GM19324 (cell line): ENCODE data around the gene SEPTIN10.
"Not testable (repeated sequence)": the region's sequence is repeated elsewhere in the genome, so short reads cannot be mapped to it uniquely, and the experiment has no call there.

ENCODE experiments used
- ATAC-seq: cut with Tn5 transposase; IDR thresholded peaks from one replicate; pipeline ENCODE4 v1.9.1; 2021; ENCODE audit warnings: mild to moderate bottlenecking, moderate library complexity; ENCODE audit not compliant: unreplicated experiment, low FRiP score

The SEPTIN10 gene

DNA sequence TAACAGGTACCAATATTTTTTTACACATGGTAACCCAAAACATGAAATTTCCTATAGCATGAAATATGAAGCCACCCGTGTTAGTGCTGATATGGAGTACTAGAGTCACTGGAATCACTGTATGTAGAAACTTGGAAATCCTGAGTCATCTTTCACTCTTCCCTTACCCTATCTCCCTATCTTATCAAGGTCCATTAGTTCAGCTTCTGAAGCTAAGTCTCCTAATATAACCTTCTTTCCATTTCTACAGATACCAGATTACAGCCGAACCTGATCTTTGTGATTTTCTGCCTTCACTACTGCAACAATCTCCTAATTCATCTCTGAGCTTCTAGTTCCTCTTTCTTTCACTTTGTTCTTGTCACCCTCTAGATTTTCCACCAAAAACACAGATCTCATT is 59.0 kb downstream of the SEPTIN10 start:
- ATAC-seq, result no peak

DNA sequence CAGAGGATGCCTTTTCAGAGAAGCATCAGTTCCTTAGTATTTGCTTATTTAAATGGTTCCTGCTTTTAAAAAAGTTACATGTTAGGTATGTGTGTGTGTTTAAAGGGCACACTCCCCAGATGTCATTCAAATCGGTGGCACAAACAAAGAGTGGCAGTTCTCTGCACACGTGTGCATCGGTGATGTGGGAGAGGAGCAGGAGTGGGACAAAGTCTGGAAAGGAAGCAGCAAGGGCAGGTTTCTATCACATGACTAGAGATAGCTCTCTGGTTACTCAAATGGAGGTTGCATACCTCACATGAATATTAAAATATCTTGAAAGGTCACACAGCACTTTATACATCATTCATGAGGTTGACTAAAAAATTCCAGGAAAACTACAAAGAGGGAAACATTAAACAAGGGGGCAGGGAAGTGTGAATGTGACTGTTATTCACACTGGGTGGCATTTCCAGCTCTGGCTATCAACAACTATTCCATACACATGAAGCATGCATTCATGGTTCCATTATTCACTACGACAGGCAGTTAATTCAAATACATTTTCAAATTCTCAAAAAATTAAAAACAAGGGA is 64.7 kb downstream of the SEPTIN10 start:
- no peak for ATAC-seq

DNA sequence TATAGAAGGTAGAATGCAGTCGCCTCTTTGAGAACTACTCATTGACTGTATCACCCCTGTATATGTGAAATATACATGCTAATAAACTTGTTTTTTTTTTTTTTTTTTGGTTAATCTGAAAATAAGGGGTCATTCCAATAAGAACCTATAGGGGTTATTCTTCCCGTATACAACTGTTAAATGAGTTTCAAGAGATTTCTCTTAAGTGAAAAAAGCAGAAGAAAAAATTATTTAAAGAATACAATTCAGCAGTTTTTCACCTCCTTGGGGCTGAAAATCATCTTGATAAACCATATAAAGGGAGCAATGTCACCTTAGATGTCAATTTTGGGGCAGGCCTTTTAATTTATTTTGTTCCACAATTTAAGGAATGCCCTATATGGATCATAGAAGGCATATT is 66.5 kb downstream of the SEPTIN10 start:
- ATAC-seq, result no peak

DNA sequence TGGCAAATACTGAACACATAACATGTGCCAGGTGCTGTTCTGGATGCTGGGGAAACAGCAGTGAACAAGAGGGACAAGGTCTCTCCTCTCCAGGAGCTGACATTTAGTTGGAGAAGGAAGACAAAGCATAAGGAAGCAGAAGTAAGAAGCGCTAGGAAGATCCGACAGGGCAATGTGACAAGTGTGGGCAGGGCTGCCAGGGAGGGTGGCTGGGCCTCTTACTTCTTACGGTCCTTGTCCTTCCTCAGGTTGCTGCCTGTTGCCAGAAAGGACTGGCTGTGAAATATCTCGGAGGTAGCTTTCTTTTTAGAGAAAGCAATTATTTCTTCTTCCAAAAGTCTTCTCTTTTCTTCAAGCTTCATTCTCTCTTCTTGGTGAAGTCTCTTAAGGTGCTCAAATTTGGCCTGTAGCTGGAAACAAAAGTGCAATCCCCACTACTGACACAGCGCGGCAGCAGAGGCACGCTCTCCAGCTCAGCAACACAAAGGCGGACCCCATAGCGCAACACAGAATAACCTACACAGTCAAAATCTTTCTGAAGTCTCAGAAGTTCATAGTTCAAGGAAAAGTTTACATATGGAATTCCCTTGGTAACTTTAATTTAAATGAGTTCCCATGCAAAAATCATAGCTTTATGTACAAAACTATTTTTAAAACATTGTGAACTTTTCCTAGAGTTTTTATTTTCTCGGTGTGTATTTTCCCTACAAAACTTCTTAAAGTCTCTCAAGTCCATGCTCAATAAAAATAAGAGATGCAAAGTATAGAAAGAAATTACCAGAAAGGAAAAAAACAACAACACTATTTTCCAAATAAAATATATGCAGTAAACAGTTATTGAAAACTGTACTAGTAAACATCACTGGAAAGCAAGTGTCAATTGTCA is 67.7 kb downstream of the SEPTIN10 start:
- peak; percentile 74 for ATAC-seq

DNA sequence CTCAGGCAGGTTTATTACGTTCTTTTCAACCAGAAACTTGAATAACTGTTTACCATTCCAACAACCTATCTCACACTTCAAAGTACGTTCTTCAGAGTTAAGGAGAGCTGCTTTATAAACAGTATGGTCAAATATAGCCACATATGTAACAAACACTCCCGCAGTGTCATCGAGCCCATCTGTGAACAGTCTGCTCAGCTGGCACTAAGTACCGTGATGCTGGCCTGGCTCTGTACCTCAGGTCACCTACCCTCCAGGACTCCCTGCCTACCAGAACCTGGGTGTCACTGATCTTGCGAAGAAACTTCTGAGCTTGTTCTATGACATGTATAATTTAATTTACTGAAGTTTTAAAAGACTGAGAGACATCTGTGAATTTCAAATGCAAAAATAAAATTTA is 71.4 kb downstream of the SEPTIN10 start:
- ATAC-seq, result no peak

DNA sequence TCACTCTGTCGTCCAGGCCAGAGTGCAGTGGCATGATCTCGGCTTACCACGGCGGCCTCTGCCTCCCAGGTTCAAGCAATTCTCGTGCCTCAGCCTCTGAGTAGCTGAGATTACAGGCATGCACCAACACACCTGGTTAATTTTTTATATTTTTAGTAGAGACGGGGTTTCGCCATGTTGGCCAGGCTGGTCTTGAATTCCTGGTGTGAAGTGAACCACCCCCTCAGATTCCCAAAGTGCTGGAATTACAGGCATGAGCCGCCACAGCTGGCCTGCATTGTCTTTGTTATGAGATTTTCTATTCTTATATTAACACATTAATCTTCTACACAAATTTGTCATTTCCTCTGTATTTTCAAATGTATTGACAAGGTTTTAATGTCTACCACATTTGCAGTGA is 75.2 kb downstream of the SEPTIN10 start:
- ATAC-seq, result no peak

DNA sequence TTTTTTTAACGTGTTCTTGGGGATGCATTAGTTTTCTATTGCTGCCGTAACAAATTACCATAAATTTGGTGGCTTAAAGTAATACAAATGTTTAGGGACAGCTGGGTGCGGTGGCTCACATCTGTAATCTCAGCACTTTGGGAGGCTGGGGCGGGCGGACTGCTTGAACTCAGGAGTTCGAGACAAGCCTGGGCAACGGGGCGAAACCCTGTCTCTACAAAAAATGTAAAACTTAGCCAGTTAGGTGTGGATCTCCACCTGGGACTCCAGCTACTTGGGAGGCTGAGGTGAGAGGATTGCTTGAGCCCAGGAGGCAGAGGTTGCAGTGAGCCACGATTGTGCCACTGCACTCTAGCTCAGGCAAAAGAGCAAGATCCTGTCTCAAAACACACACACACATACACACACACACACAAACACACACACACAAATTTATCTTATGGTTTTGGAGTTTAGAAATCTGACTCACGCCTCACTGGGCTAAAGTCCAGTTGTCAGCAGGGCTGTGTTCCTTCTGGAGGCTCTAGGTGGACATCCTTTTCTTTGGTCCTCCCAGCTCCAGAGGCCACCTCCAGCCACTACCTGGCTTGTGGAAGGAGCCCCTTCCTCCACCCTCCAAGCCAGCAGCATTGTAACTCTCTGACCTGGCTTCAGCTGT is 76.1 kb downstream of the SEPTIN10 start:
- ATAC-seq, result no peak

DNA sequence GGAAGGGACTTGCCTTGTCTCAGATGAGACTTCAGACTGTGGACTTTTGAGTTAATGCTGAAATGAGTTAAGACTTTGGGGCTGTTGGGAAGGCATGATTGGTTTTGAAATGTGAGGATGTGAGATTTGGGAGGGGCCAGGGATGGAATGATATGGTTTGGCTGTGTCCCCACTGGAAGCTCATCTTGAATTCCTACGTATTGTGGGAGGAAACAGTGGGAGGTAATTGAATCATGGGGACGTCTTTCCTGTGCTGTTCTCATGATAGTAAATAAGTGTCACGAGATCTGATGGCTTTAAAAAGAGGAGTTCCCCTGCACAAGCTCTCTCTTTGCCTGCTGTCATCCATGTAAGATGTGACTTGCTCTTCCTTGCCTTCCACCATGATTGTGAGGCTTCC is 77.2 kb downstream of the SEPTIN10 start:
- not testable (repeated sequence) for ATAC-seq

DNA sequence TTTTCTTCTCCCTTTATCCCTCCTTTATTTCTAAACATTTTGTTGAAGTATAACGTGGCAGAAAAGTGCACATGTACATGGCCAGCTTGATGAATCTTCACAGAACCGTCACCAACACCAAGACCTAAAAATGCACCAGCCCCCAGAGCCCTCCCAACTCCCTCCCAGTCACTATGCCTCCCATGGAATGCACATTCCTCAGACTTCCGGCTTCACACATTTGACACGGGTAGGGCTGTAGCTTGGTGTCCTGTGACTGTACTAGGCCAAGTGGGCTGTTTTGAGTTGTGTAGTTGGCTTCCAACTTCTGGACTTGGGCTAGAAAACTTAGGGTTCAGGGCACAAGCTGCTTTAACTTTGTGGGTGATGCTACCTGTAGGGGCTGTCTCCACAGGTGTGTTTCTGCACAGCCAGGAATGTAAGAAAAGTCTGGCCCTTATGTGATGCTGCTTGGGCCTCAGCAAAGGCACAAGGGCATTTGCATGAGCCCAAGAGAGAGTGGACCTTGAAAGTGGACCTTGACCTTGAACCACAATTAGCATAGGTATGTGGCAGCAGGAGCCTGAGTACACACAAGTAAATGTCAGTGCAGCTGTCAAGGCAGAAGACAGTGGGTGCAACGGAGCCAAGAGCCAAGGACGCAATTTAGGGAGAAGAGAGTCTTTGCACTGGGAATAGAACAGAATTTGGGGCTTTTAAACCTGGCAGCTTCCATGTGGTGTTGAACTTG is 78.4 kb downstream of the SEPTIN10 start:
- no peak for ATAC-seq

DNA sequence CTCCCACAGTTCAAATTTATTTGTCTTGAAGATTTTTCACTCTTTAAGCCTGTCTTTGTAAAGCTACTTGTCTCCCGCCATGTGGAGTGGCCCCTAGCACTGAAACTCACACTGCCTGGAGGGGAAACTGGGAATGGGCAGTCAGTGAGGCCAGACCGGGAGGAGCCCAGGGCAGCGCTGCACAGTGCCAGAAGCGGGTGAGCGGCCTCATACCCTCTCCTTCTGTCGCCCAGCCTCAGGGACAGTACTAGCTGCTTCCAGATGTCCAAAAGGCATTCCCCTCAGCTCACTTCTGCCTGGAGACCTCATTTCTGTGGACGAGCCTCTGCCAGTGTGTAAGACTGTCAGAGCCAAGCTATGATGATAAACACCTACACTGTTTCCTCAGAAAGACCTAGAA is 79.9 kb downstream of the SEPTIN10 start:
- ATAC-seq, result no peak

DNA sequence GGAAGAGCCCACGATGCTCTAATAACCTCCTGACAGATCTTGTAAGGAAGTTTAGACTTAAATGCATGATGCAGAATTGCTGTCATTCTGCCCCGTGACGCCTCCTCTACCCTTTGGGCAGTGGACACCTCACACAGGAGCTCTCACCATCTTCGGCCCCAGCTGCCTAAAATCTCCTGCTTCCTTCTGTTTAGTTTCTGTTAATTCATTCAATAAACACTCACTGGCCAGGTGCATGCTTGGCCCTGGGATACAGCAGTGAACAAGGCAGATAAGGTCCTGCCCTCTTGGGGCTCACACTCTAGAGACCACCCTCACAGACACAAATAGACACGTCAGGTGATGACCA is 81.1 kb downstream of the SEPTIN10 start:
- ATAC-seq, result no peak

DNA sequence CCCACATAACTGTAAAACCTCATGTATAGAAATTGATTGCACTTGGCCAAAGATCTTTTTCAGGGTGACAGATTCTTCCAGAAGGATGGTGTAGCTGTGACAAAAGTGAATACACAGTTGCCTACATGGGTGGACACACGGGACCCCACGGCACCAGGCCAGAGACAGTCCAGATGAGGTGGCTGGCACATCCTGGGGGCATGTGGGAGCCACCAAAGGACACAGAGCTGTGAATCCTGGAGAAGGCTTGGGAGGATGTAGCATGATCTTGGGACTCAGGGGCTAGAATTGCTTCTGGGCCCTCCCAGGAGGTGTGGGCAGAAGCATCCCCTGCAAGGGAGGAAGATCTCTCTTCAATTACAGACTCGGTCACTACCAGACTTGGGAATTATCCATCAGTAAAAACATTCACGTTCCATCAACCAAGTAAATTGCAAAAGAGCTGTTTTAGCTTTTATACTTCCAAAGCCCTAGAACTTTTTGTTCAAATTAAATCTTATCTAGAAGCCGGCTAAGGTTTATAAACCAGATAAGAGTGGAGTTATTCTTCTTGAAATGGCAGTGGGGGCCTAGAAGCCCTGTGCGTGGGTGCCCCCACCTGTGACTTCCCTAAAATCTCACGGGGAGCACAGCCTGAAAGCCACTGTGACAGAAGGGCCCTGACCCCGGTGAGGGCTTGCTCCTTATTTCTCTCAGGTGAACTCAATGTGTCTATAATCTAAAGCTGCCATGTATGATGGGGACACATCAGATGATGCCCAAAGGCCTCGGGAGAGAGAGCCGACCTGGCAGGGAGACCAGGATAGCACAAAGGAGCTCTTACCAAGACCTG is 81.7 kb downstream of the SEPTIN10 start:
- ATAC-seq, result no peak

DNA sequence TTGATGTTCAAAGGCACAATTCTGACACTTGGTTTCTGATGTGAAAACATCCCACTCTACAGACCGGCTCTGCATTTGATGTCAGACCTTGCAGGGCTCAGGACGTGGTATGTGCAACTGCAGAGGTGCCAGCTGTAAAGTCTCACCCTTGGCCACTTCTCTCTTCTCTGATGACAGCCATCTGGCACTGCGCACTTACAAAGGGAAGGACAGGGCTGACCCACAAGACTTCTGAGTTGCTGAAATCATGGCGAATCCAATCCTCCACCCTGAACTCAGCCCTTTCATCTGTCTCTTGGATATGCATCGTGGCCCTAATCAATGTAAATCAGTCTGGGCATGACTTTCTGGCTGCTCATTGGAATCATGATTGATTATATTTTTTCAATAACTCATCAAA is 82.5 kb downstream of the SEPTIN10 start:
- ATAC-seq, result no peak

DNA sequence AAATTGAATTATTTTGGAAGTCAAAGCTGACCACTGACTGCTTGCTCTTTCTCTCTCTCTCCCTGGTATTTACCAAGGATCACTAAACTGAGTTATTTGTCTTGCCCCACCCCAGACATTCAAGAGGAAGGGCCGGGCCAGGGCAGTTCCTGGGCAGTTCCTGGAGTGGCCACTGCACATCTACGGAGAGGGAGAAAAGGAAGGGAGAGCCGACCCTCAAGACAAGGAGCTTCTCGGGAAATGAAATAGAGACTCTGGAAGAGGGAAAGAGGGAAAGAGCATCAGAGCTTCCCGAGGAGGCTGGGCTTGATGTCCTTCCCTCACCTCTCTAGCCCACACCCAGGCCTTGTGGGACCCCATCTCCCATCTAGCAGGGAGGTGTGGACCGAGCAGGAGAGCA is 83.1 kb downstream of the SEPTIN10 start:
- ATAC-seq, result no peak

DNA sequence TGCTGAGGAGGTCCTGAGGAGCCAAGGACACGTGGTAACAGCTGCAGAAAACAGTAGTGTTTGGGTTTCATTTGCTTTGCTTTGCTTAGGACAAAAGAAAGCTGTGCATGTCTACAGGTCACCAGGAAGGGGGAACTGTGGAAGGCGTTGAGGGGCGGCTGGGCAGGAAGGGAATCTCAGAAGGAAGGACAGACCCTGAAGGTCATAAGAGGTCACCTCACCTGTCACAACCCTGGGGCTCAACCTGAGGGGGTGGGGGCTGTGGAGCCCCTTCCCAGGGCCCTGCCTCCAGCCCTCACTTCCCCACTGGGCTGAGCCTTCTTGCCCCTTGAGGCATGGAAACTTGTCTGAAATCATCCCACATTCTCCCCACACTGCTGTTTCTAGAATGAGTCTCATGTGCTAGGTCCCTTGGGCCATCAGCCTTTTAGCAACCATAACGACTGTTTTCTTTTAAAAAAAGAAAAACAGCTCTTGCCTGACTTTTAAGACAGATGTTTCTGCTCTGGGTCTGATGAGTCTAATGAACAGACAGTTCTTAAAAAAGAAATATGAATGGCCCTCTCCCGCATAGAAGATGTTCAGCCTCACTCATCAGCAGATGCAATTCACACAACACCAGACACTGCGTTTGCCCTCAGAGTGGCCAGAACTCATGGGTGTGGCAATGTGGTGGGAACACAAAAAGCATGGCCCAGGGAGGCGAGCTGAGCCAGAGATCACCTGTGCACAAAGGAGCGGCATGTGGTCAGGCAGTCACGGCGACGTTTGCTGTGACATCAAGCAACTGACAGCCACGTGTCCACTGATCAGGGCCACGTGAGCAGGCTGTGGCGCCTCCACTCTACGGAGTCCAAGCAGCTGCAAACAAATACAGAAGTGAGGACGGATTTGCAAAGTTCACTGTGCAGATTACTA is 84.0 kb downstream of the SEPTIN10 start:
- no peak for ATAC-seq

DNA sequence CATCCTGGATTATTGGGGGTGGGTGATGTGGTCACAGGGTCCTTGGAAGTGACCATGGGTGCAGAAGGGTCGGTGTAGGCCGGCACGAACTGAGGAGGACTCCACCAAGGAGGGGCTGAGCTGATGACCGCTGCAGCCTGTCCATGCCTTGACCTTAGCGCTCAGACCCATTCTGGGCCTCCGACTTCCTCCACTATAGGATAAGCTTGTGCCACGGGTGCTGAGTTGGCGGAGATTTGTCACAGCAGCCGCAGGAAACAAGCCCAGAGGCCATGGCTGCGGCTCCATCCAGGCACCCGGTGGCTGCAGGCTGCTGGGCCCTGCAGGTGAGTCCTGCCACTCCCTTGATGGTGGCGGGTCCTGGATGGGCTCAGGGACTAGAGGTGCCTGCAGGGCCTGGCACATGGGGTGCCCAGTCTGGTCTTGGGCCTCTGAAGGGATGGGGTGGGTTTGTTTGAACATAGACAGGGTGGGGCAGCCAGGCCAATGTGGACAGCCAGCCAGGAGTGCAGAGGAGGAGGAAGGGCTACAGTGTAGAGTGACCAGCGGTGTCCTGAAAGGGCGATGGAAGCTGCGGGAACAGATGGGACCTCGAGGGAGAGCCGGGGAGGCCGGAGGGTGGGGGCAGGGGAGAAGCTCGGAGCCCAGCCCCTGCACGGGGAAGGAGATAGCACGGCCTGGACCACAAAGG is 84.8 kb downstream of the SEPTIN10 start:
- ATAC-seq, result no peak

DNA sequence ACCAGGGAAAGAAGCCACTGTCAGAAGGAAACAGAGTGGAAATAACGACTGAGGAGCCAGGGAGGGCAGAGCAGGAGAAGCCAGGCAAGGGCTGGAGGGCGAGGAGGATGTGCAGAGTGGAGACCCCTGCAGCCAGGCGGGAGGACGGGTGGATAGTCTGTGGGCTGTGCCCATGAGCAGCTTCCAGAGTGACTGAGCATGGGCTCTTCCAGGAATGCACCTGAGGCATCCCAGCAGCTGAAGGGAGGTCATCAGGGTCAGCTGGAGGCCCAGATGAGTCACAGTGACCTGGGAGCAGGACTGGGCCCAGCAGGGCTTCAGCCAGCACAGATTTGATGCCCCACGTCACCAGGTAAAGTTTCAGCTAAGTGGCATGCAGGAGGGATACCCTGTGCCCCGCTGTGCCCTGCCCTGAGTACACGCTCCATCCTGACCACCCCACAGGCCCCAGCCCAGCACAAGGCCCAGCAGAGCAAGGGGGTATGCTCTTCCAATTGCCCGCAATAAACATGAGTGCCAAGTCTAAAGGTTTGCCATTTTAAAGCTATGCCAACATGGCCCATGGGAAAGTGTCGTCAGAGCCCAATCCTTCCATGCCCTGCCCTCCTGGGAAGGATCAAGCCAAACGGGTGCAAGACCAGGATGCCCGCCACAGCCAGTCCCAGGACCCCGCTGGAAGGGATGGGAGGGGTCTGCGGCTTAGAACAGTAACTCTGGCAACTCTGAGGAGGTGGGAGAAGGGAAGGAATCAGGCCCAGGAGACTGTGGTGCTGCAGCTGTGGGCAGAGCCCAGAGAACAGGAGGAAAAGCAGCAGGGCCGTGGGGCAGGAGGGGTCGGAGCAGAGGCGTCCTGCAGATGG is 85.7 kb downstream of the SEPTIN10 start:
- no peak for ATAC-seq

DNA sequence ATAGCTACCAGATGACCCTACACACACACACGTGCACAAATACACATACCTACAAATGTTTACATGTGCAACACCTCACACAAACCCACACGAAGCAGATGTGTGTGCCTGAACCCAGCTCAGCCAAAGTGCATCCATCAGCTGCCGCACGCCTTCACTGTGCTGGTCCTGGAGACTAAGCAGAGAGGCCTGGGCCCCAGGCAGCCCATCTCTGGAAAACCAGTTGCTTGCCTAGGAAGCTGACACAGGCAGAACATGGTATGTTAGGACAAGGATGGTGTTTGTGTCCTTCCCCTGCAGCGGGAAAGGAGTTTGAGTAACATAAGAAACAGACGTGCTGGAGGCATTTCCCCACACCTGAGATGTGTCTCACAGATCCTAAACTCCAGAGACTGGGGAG is 86.7 kb downstream of the SEPTIN10 start:
- ATAC-seq, result no peak
